KMS-11 (cell line): ENCODE results near the gene FREM2.

Experiments
- H2AFZ ChIP-seq: fragments of 200-600 bp; sonication (generic); 2 replicates; pipeline ENCODE4 v1.6.1; 2016; ENCODE audit warnings: antibody characterized with exemption, mixed run types, low read depth
- H3K27ac ChIP-seq: fragments of 200-600 bp; sonication (generic); 2 replicates; pipeline ENCODE4 v1.6.1; 2016; ENCODE audit warnings: mild to moderate bottlenecking, mixed run types
- H3K27me3 ChIP-seq: fragments of 200-600 bp; sonication (generic); 2 replicates; pipeline ENCODE4 v1.6.1; 2017; ENCODE audit warnings: mild to moderate bottlenecking, low read depth, mixed run types, moderate library complexity; ENCODE audit not compliant: insufficient read depth
- H3K36me3 ChIP-seq: fragments of 200-600 bp; sonication (generic); 2 replicates; pipeline ENCODE4 v1.6.1; 2017; ENCODE audit warnings: mild to moderate bottlenecking, mixed run types; ENCODE audit not compliant: insufficient read depth
- H3K4me1 ChIP-seq: fragments of 200-600 bp; sonication (generic); 2 replicates; pipeline ENCODE4 v1.6.1; 2016; ENCODE audit warnings: mild to moderate bottlenecking, low read depth, mixed run types; ENCODE audit not compliant: poor library complexity, severe bottlenecking
- H3K4me2 ChIP-seq: fragments of 200-600 bp; sonication (generic); 2 replicates; pipeline ENCODE4 v1.7.0; 2016; ENCODE audit warnings: mild to moderate bottlenecking, mixed run types
- H3K4me3 ChIP-seq: fragments of 200-600 bp; sonication (generic); IDR thresholded peaks from 2 replicates; pipeline ENCODE4 v1.6.1; 2017; ENCODE audit warnings: low read depth, low read length, mixed read lengths; ENCODE audit not compliant: insufficient read depth
- H3K79me2 ChIP-seq: fragments of 200-600 bp; sonication (generic); 2 replicates; pipeline ENCODE4 v1.6.1; 2016; ENCODE audit warnings: low read depth, mixed run types; ENCODE audit not compliant: insufficient read depth
- H3K9ac ChIP-seq: fragments of 200-600 bp; sonication (generic); 2 replicates; pipeline ENCODE4 v1.6.1; 2016; ENCODE audit warnings: mild to moderate bottlenecking, mixed run types
- H4K20me1 ChIP-seq: fragments of 200-600 bp; sonication (generic); 2 replicates; pipeline ENCODE4 v1.6.1; 2016; ENCODE audit warnings: mild to moderate bottlenecking, mixed run types; ENCODE audit not compliant: insufficient read depth
- TF ChIP-seq, protein P1 (sequence below): fragments of 200-600 bp; sonication (generic); conservative IDR thresholded peaks from 2 replicates; pipeline ENCODE4 v1.6.1; 2017; ENCODE audit warnings: low read depth, mild to moderate bottlenecking, antibody characterized with exemption, low read length, moderate library complexity, mixed read lengths

Gene FREM2

DNA sequence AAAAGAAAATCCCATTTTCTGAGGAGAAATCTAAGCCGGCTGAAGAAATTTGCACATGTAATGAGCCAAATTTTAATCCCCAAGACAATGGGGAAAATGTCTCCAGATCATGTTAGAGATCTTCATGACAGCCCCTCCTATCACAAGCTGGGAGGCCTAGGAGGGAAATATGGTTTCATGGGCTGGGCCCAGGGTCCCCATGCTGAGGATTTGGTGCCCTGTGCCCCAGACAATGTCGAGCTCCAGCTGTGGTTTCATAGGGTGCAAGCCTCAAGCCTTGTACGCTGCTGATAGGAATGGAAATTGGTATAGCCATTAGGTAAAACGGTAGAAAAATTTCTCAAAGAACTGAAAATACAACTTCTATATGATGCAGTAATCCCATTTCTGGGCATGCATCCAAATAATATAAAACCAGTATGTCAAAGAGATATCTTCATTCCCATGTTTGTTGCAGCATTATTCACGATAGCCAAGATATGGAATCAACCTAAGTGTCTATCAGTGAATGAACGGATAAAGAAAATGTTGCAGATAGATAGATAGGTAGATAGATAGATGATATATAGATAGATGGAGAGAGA, 19.3 kb upstream of the FREM2 start:
- Histone ChIP-seq H3K4me3 (no peak overlapping the region), H3K36me3 (no peaks in the 10 kb centered on the region), H3K27ac (no peak overlapping the region), H4K20me1 (no peaks in the 10 kb centered on the region), H3K27me3 (no peaks in the 10 kb centered on the region), H3K4me1 (no peaks in the 10 kb centered on the region), H3K9ac (no peak overlapping the region), H2AFZ (no peak overlapping the region), H3K79me2 (no peaks in the 10 kb centered on the region), H3K4me2 (no peak overlapping the region)
- TF ChIP-seq, protein P1, sequence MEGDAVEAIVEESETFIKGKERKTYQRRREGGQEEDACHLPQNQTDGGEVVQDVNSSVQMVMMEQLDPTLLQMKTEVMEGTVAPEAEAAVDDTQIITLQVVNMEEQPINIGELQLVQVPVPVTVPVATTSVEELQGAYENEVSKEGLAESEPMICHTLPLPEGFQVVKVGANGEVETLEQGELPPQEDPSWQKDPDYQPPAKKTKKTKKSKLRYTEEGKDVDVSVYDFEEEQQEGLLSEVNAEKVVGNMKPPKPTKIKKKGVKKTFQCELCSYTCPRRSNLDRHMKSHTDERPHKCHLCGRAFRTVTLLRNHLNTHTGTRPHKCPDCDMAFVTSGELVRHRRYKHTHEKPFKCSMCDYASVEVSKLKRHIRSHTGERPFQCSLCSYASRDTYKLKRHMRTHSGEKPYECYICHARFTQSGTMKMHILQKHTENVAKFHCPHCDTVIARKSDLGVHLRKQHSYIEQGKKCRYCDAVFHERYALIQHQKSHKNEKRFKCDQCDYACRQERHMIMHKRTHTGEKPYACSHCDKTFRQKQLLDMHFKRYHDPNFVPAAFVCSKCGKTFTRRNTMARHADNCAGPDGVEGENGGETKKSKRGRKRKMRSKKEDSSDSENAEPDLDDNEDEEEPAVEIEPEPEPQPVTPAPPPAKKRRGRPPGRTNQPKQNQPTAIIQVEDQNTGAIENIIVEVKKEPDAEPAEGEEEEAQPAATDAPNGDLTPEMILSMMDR = no peak

DNA sequence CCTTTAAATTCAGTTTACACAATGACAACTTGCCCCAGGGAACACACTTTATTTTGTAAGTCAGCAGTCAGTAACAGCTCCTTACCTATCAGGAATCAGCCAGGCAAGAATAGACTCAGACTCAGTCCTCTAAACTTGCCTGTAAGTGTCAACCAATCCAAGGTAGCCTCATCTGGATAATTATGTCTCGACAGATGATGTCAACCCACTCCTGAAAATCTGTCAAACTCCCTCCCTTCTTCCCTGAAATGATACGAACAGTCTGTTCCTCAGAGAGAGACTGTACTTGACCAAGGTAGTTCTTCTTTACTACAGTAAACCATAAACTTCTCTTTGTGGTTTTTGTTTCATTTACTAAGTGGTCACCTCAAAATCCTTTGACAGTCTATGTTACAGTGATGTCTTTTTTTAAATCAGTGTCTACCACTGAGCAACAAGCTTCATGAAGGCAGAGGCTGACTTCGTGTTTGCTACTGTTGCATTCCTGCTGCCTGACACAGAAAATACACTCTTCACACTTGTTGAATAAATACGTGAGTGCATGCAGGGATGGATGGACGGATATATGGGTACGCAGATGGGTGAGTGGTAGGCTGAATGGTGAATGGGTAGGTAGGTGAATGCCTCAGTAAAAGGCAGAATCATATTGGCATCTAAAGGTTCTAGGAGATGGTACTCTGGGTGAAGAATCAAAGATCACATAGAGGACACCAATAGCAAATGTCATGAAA, 17.5 kb upstream of the FREM2 start:
- no peak overlapping the region for H3K4me2 ChIP-seq
- no peaks in the 10 kb centered on the region for H3K36me3 ChIP-seq
- H4K20me1 ChIP-seq = no peaks in the 10 kb centered on the region
- H3K27ac ChIP-seq = no peak overlapping the region
- TF ChIP-seq, protein P1 = no peak
- H3K9ac ChIP-seq = no peak overlapping the region
- H3K4me1 ChIP-seq = no peaks in the 10 kb centered on the region
- H2AFZ ChIP-seq = no peak overlapping the region
- no peaks in the 10 kb centered on the region for H3K79me2 ChIP-seq
- no peak overlapping the region for H3K4me3 ChIP-seq
- H3K27me3 ChIP-seq = no peaks in the 10 kb centered on the region

DNA sequence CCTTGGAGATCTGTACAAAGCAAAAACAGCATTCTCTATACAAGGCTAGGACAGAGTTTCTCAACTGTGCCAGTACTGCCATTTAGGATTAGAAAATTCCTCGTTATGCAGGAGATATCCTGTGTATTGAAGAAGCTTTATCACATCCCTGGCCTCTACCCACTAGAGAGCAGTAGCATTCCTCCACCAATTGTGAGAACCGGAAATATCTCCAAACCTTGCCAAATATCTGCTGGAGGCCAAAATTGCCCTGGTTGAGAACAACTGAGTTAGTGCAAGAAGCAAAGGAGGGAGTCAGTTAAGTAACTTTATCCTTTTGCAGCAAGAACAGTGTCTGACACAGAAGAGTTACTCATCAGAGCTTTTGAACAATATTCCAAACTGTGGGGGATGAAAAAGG, 16.2 kb upstream of the FREM2 start:
- TF ChIP-seq, protein P1 = no peak

DNA sequence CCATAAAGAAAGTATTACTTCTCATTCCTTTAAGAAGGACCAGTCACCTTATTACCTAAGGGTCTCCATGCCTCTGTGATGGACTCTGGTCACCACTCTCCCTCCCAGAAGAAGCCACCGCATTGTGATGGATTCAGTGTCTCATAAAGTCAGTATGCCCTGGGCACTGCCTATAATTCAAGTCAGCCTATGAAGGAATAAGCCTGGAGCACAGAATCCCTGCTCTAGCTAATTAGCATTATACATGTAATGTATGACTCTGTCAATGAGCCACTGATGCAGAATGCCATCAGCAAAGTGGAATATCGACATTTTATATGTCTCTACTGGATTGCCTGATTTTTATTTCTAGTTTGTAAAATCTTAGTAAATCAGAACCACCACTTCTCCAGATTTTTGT, 14.9 kb upstream of the FREM2 start:
- Histone ChIP-seq H4K20me1 (no peaks in the 10 kb centered on the region), H3K79me2 (no peaks in the 10 kb centered on the region), H3K4me3 (no peak overlapping the region), H3K9ac (no peak overlapping the region), H3K36me3 (no peaks in the 10 kb centered on the region), H2AFZ (no peak overlapping the region), H3K27me3 (no peaks in the 10 kb centered on the region), H3K27ac (no peak overlapping the region), H3K4me2 (no peak overlapping the region), H3K4me1 (no peaks in the 10 kb centered on the region)
- TF ChIP-seq, protein P1 = no peak

More for the DNA sequence above, 16.2 kb upstream of the FREM2 start:
- H3K9ac ChIP-seq = no peak overlapping the region
- no peak overlapping the region for H2AFZ ChIP-seq
- no peaks in the 10 kb centered on the region for H3K27me3 ChIP-seq
- no peaks in the 10 kb centered on the region for H3K36me3 ChIP-seq
- no peaks in the 10 kb centered on the region for H3K4me1 ChIP-seq
- no peak overlapping the region for H3K27ac ChIP-seq
- no peak overlapping the region for H3K4me2 ChIP-seq
- H3K4me3 ChIP-seq = no peak overlapping the region
- H4K20me1 ChIP-seq = no peaks in the 10 kb centered on the region
- H3K79me2 ChIP-seq = no peaks in the 10 kb centered on the region
